NCI-H2081 (cell line): ENCODE measurements around the gene TLE1.
"Not testable (repeated sequence)": the region's sequence is repeated elsewhere in the genome, so short reads cannot be mapped to it uniquely, and the experiment has no call there.

Experiments used
- DNase-seq, 2 experiments: peaks; one replicate each; lab custom pipeline; 2025; lab: John Stamatoyannopoulos, UW

TLE1 gene

GRCh38 chr9:81622471-81623255, 66.7 kb downstream of the TLE1 start:
- DNase-seq: peak in 1 of 2 experiments; percentile 70

GRCh38 chr9:81621785-81622259, 67.5 kb downstream of the TLE1 start:
- DNase-seq: peak; percentile 68 to 87

- peak in 1 of 2 experiments; percentile 21 for DNase-seq
Observed at GRCh38 chr9:81621118-81621517, 68.2 kb downstream of the TLE1 start.

GRCh38 chr9:81620002-81620390, 69.4 kb downstream of the TLE1 start:
- no peak for DNase-seq

- DNase-seq: no peak
Observed at GRCh38 chr9:81619353-81620001, 69.9 kb downstream of the TLE1 start.

GRCh38 chr9:81618923-81619322, 70.4 kb downstream of the TLE1 start:
- no peak for DNase-seq

GRCh38 chr9:81616141-81616540, 73.2 kb downstream of the TLE1 start:
- no peak for DNase-seq

GRCh38 chr9:81614335-81614734, 75.0 kb downstream of the TLE1 start:
- DNase-seq: no peak

GRCh38 chr9:81613002-81613812, 76.1 kb downstream of the TLE1 start:
- no peak for DNase-seq

- DNase-seq: no peak
Observed at GRCh38 chr9:81611664-81612063, 77.7 kb downstream of the TLE1 start.

- DNase-seq: no peak
Observed at GRCh38 chr9:81610740-81611107, 78.6 kb downstream of the TLE1 start.

GRCh38 chr9:81609782-81610739, 79.3 kb downstream of the TLE1 start:
- DNase-seq: no peak

GRCh38 chr9:81608289-81608657, 81.1 kb downstream of the TLE1 start:
- DNase-seq: no peak

- no peak for DNase-seq
Observed at GRCh38 chr9:81607593-81608288, 81.6 kb downstream of the TLE1 start.

GRCh38 chr9:81606261-81606660, 83.1 kb downstream of the TLE1 start:
- not testable (repeated sequence) for DNase-seq

GRCh38 chr9:81605170-81605670, 84.1 kb downstream of the TLE1 start:
- no peak for DNase-seq

- DNase-seq: no peak
Observed at GRCh38 chr9:81604306-81605169, 84.8 kb downstream of the TLE1 start.

- DNase-seq: no peak
Observed at GRCh38 chr9:81602887-81603680, 86.3 kb downstream of the TLE1 start.
